Spleen (tissue), 11 donors: ENCODE data around the gene SSTR1. TPM values are rescaled to one million over a fixed set of nuclear protein-coding genes. Genes with fewer than 3 reads are reported as not detected.

Experiments used
- DNase-seq: peaks from one replicate; pipeline ENCODE4 v3.0.0-alpha.2; 2020
- H3K27ac ChIP-seq, 8 donors: fragments of 200-600 bp; sonication (generic) in 7 of 8; 1 replicate in 4 of 8; 2 replicates in 4 of 8; pipeline versions ENCODE4 v1.5.0 to v1.8.0; 2016 to 2021; ENCODE audit warnings: inconsistent platforms in 4 of 8, mild to moderate bottlenecking in 4 of 8, moderate library complexity in 1 of 8
- H3K27me3 ChIP-seq, 7 donors: fragments of 200-600 bp; sonication (generic) in 6 of 7; replicated peaks in 1 of 7; 1 replicate in 4 of 7; 2 replicates in 3 of 7; pipeline versions ENCODE4 v1.5.0 to v1.8.0; 2016 to 2021; ENCODE audit warnings: inconsistent platforms in 3 of 7, mild to moderate bottlenecking in 1 of 7
- H3K36me3 ChIP-seq, 6 donors: fragments of 200-600 bp; sonication (generic) in 5 of 6; 1 replicate in 4 of 6; 2 replicates in 2 of 6; pipeline versions ENCODE4 v1.5.0 to v1.8.0; 2016 to 2021; ENCODE audit warnings: inconsistent platforms in 2 of 6
- H3K4me1 ChIP-seq, 6 donors: fragments of 200-600 bp; sonication (generic) in 5 of 6; 1 replicate in 3 of 6; 2 replicates in 3 of 6; pipeline versions ENCODE4 v1.5.0 to v1.8.0; 2016 to 2021; ENCODE audit warnings: inconsistent platforms in 3 of 6
- H3K4me3 ChIP-seq, 8 donors: fragments of 200-600 bp; sonication (generic) in 7 of 8; 1 replicate in 4 of 8; 2 replicates in 4 of 8; pipeline versions ENCODE4 v1.5.0 to v1.8.0; 2016 to 2021; ENCODE audit warnings: inconsistent platforms in 4 of 8, mild to moderate bottlenecking in 4 of 8, moderate library complexity in 2 of 8
- H3K9me3 ChIP-seq, 8 donors: fragments of 200-600 bp; sonication (generic) in 7 of 8; 1 replicate in 4 of 8; 2 replicates in 4 of 8; pipeline versions ENCODE4 v1.5.0 to v1.8.0; 2016 to 2021; ENCODE audit warnings: inconsistent platforms in 4 of 8
- CTCF ChIP-seq, 11 experiments: fragments of 200-600 bp in 7 of 11; fragments of 450-650 bp in 4 of 11; sonication (generic) in 4 of 11; IDR thresholded peaks in 8 of 11; conservative IDR thresholded peaks in 3 of 11; 1 replicate in 7 of 11; 2 replicates in 4 of 11; pipeline versions ENCODE4 v1.4.0 to v1.8.0; 2016 to 2021; ENCODE audit warnings: antibody characterized with exemption in 11 of 11, inconsistent platforms in 4 of 11, mild to moderate bottlenecking in 1 of 11
- POLR2A ChIP-seq, 3 donors: fragments of 450-650 bp; IDR thresholded peaks; one replicate each; pipeline ENCODE4 v1.5.1; 2017; ENCODE audit warnings: antibody characterized with exemption in 3 of 3, mild to moderate bottlenecking in 1 of 3
- POLR2AphosphoS5 ChIP-seq, 3 donors: sonication (generic); formaldehyde crosslinking; IDR thresholded peaks; one replicate each; pipeline ENCODE4 v1.5.1; 2017; ENCODE audit warnings: antibody characterized with exemption in 3 of 3
- WGBS, 5 donors: extraction: QIAGEN DNeasy Blood & Tissue Kit in 3 of 5; methylation state at CpG; one replicate each; pipeline versions ENCODE4 v1.1.5 to v1.1.7; 2013 to 2018; 5-methylcytosine and 5-hydroxymethylcytosine counted together
- intact Hi-C: fragments of 100-400 bp; cut with DNase I; formaldehyde crosslinking; loops from one replicate; pipeline ENCODE4 v1.15.0; 2023; ENCODE audit warnings: low total_unique reads
- polyA plus RNA-seq, 3 donors: library from polyadenylated mRNA; stranded (reverse); fragments of 200-250 nt; gene quantifications; one replicate each; pipeline ENCODE4 v1.2.1, GENCODE V29; 2013
- total RNA-seq, 7 donors: library from RNA; depleted of rRNA in 3 of 7; stranded (reverse); fragments of >200 nt in 3 of 7; fragmentation: NEBNext Ultra II Directional in 4 of 7; extraction: Animal tissue kit (Norgen Biotek cat#: 25700) in 4 of 7; gene quantifications; one replicate each; pipeline versions ENCODE4 v1.1.0 to v1.2.1, GENCODE V29; 2016 to 2021
- donor health status: healthy with polysubstance abuse.
- donor health status: DM: no; HTN: no; CAD: no; lungs with moderate emphysema.
- donor health status: DM: no; HTN: no; CAD: no.
- donor health status: Bipolar disorder and iron deficiency.
- donor health status: healthy.
- donor health status: DM: no; HTN: no; CAD: no.
- donor health status: DM: yes; HTN: yes; CAD: no.

The SSTR1 gene
- total and polyA plus RNA-seq, 10 donors, result 0.09 to 1.3 (median 0.67) TPM

DNA sequence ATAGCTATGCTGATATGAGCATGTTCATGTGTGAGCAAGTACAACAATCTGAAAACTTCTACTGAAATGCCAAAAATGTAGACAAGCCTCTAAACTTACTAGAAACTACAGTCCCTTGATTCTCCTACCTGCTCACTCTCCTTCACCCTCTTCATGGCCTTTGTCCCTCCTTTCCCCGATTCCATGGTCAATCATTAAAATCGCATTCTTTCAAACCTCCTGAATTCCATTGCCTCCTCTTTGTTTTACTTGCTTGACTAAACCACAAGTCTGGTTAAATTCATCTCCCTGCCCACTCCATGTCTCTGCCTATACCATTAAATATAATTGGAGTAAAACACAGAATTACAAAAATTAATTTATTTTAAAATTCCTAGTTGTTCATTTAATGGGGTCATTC lies 33.0 kb upstream of the SSTR1 start:
- WGBS, 5 donors, result 92 to 99% (median 96%) methylated on average over 2 of the region's 2 CpGs
- H3K4me1 ChIP-seq, result no peaks in the 10 kb centered on the region
- intact Hi-C loops, result no loop called here
- no peak overlapping the region for H3K27ac ChIP-seq
- H3K27me3 ChIP-seq, result no peaks in the 10 kb centered on the region
- no peak for DNase-seq
- TF ChIP-seq CTCF (IDR thresholded peaks at IDR 0.05 in 8 of 11, conservative IDR thresholded peaks at IDR 0.05 in 3 of 11) (no peak), POLR2AphosphoS5 (IDR thresholded peaks at IDR 0.05) (no peak), POLR2A (IDR thresholded peaks at IDR 0.05) (no peak)
- peaks cover 0 to 6% (median 0%) of the 10 kb centered on the region in 8 donors for H3K9me3 ChIP-seq
- H3K4me3 ChIP-seq, result no peak overlapping the region
- H3K36me3 ChIP-seq, result no peaks in the 10 kb centered on the region

- no peak for DNase-seq
- no peaks in the 10 kb centered on the region for H3K36me3 ChIP-seq
- H3K4me3 ChIP-seq, result no peak overlapping the region
- no peak for TF ChIP-seq CTCF (IDR thresholded peaks at IDR 0.05 in 8 of 11, conservative IDR thresholded peaks at IDR 0.05 in 3 of 11)
- no peak for TF ChIP-seq POLR2A (IDR thresholded peaks at IDR 0.05)
- no peak for TF ChIP-seq POLR2AphosphoS5 (IDR thresholded peaks at IDR 0.05)
- no peaks in the 10 kb centered on the region for H3K27me3 ChIP-seq
- H3K9me3 ChIP-seq, result peaks cover 0 to 6% (median 0%) of the 10 kb centered on the region in 8 donors
- H3K4me1 ChIP-seq, result no peaks in the 10 kb centered on the region
- 83 to 91% (median 84%) methylated on average over 2 of the region's 2 CpGs for WGBS, 5 donors
- H3K27ac ChIP-seq, result no peak overlapping the region
- intact Hi-C loops, result no loop called here
Observed at GRCh38 chr14:38175658-38176057, 32.0 kb upstream of the SSTR1 start.

- DNase-seq, result no peak
- H3K4me1 ChIP-seq, result no peaks in the 10 kb centered on the region
- no peaks in the 10 kb centered on the region for H3K36me3 ChIP-seq
- no peaks in the 10 kb centered on the region for H3K27me3 ChIP-seq
- no peak overlapping the region for H3K27ac ChIP-seq
- peaks cover 0 to 6% (median 0%) of the 10 kb centered on the region in 8 donors for H3K9me3 ChIP-seq
- intact Hi-C loops, result no loop called here
- WGBS, 5 donors, result 70 to 89% (median 76%) methylated on average over 1 of the region's 1 CpG
- H3K4me3 ChIP-seq, result no peak overlapping the region
- TF ChIP-seq POLR2A (IDR thresholded peaks at IDR 0.05) (no peak), CTCF (IDR thresholded peaks at IDR 0.05 in 8 of 11, conservative IDR thresholded peaks at IDR 0.05 in 3 of 11) (no peak), POLR2AphosphoS5 (IDR thresholded peaks at IDR 0.05) (no peak)
Observed at GRCh38 chr14:38176379-38176778, 31.3 kb upstream of the SSTR1 start.

- Histone ChIP-seq H3K27ac (no peak overlapping the region), H3K4me1 (no peaks in the 10 kb centered on the region), H3K36me3 (no peaks in the 10 kb centered on the region), H3K4me3 (no peak overlapping the region), H3K27me3 (no peaks in the 10 kb centered on the region), H3K9me3 (peaks cover 0 to 5% (median 0%) of the 10 kb centered on the region in 8 donors)
- intact Hi-C loops, result no loop called here
- no peak for DNase-seq
- no peak for TF ChIP-seq POLR2AphosphoS5 (IDR thresholded peaks at IDR 0.05)
- no peak for TF ChIP-seq POLR2A (IDR thresholded peaks at IDR 0.05)
- TF ChIP-seq CTCF (IDR thresholded peaks at IDR 0.05 in 8 of 11, conservative IDR thresholded peaks at IDR 0.05 in 3 of 11), result no peak
Observed at GRCh38 chr14:38184132-38184531, 23.6 kb upstream of the SSTR1 start.
